Kidney (tissue), 14 donors: ENCODE data around the gene RXRA. TPM values are rescaled to one million over a fixed set of nuclear protein-coding genes. Genes with fewer than 3 reads are reported as not detected.

ENCODE experiments used
- DNase-seq, 5 donors: peaks; one replicate each; pipeline ENCODE4 v3.0.0-alpha.2; 2013 to 2020
- FAIRE-seq: peaks from 2 replicates; lab custom pipeline; 2012; peaks lifted over from hg19 to GRCh38; lab: Jason Lieb, UNC
- H3K27ac ChIP-seq, 2 donors: one replicate each; pipeline ENCODE4 v1.7.0; 2013; ENCODE audit warnings: low read depth in 2 of 2, low read length in 2 of 2, inconsistent platforms in 1 of 2
- H3K27me3 ChIP-seq: one replicate; pipeline ENCODE4 v1.7.1; 2013; ENCODE audit warnings: low read length, inconsistent platforms; ENCODE audit not compliant: control insufficient read depth, insufficient read depth
- H3K36me3 ChIP-seq, 3 donors: one replicate each; pipeline versions ENCODE4 v1.7.0 to v1.7.1; 2013; ENCODE audit warnings: low read length in 3 of 3, control low read depth in 1 of 3, inconsistent platforms in 1 of 3; ENCODE audit not compliant: insufficient read depth in 3 of 3, control insufficient read depth in 2 of 3
- H3K4me1 ChIP-seq, 3 donors: one replicate each; pipeline versions ENCODE4 v1.7.0 to v1.7.1; 2013; ENCODE audit warnings: low read length in 3 of 3, inconsistent platforms in 1 of 3, low read depth in 1 of 3; ENCODE audit not compliant: control insufficient read depth in 2 of 3, insufficient read depth in 2 of 3
- H3K4me3 ChIP-seq, 3 donors: one replicate each; pipeline versions ENCODE4 v1.7.0 to v1.8.1; 2013; ENCODE audit warnings: low read length in 3 of 3, control low read depth in 1 of 3, inconsistent platforms in 1 of 3
- H3K9ac ChIP-seq, 3 donors: one replicate each; pipeline versions ENCODE4 v1.7.0 to v1.7.1; 2013; ENCODE audit warnings: low read length in 3 of 3, control low read depth in 1 of 3, inconsistent platforms in 1 of 3
- H3K9me3 ChIP-seq, 3 donors: one replicate each; pipeline versions ENCODE4 v1.7.0 to v1.7.1; 2013; ENCODE audit warnings: low read length in 3 of 3, control low read depth in 1 of 3, inconsistent platforms in 1 of 3; ENCODE audit not compliant: control insufficient read depth in 2 of 3, insufficient read depth in 1 of 3
- intact Hi-C: fragments of 100-400 bp; cut with DNase I; formaldehyde crosslinking; loops from one replicate; pipeline ENCODE4 v1.11.1; 2022
- polyA plus RNA-seq: library from polyadenylated mRNA; stranded (reverse); fragments of 350-450 nt; fragmentation: Illumina TruSeq; extraction: RNeasy Lipid Tissue Mini Kit (QIAGEN cat#74804); gene quantifications from one replicate; pipeline ENCODE4 v1.2.3, GENCODE V29; 2014; ENCODE audit warnings: low read depth, low replicate concordance; ENCODE audit not compliant: insufficient read depth
- total RNA-seq: library from RNA; stranded (reverse); fragmentation: NEBNext Ultra II Directional; extraction: Animal tissue kit (Norgen Biotek cat#: 25700); gene quantifications from one replicate; pipeline ENCODE4 v1.2.1, GENCODE V29; 2021
- TF ChIP-seq, protein P1 (sequence below): IDR thresholded peaks from 3 replicates; pipeline ENCODE4 v1.5.1; 2012; ENCODE audit warnings: mild to moderate bottlenecking, moderate library complexity, borderline replicate concordance; ENCODE audit not compliant: insufficient read depth; ENCODE audit errors: extremely low read depth
- donor health status: control.
- donor health status: control.
- donor health status: control.
- donor health status: control.
- donor health status: control.
- donor health status: DM: yes; HTN: yes; CAD: no.
- donor health status: Normal renal cell carcinoma (clear cell type).

RXRA gene
- total and polyA plus RNA-seq, 2 donors from 2014 or later: 24.0 to 49.5 TPM

GRCh38 chr9:134360180-134360759 is 34.0 kb downstream of the RXRA start:
- DNase-seq: no peak
- Histone ChIP-seq H3K27me3 (no peaks in the 10 kb centered on the region), H3K27ac (no peak overlapping the region), H3K36me3 (no peaks in the 10 kb centered on the region), H3K4me1 (peaks cover 0 to 66% (median 19%) of the 10 kb centered on the region in 3 donors), H3K9me3 (no peaks in the 10 kb centered on the region), H3K9ac (no peak overlapping the region), H3K4me3 (no peak overlapping the region)
- no peak for FAIRE-seq
- intact Hi-C loops: no loop called here
- TF ChIP-seq, protein P1, sequence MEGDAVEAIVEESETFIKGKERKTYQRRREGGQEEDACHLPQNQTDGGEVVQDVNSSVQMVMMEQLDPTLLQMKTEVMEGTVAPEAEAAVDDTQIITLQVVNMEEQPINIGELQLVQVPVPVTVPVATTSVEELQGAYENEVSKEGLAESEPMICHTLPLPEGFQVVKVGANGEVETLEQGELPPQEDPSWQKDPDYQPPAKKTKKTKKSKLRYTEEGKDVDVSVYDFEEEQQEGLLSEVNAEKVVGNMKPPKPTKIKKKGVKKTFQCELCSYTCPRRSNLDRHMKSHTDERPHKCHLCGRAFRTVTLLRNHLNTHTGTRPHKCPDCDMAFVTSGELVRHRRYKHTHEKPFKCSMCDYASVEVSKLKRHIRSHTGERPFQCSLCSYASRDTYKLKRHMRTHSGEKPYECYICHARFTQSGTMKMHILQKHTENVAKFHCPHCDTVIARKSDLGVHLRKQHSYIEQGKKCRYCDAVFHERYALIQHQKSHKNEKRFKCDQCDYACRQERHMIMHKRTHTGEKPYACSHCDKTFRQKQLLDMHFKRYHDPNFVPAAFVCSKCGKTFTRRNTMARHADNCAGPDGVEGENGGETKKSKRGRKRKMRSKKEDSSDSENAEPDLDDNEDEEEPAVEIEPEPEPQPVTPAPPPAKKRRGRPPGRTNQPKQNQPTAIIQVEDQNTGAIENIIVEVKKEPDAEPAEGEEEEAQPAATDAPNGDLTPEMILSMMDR: no peak

DNA sequence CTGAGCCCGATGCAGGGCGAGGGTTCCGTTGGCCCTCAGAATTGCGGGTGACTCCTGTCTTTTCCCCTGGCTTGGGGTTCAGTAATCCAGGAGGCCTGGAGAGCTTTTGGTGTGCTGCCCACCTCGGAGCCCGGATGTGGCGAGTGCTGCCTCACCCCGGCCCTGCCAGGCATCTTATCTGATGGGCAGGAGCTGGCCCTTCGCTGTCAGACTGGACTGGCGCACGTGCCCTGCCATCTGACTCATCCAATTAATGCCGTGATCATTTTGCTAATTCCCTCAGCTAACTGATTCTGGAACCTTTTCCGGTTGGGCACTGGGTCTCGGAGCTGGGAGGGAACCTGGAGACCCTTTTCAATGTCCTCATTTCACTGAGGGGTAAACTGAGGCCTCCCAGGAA is 34.6 kb downstream of the RXRA start:
- FAIRE-seq (no peak), DNase-seq (no peak)
- Histone ChIP-seq H3K4me3 (no peak overlapping the region), H3K27ac (peak overlapping the region in 1 of 2 donors; percentile 22), H3K9ac (no peak overlapping the region), H3K9me3 (no peaks in the 10 kb centered on the region), H3K27me3 (no peaks in the 10 kb centered on the region), H3K36me3 (no peaks in the 10 kb centered on the region), H3K4me1 (peaks cover 0 to 68% (median 24%) of the 10 kb centered on the region in 3 donors)
- TF ChIP-seq, protein P1: no peak
- intact Hi-C loops: no loop called here

- peaks cover 0 to 69% (median 22%) of the 10 kb centered on the region in 3 donors for H3K4me1 ChIP-seq
- no peaks in the 10 kb centered on the region for H3K27me3 ChIP-seq
- H3K27ac ChIP-seq: peak overlapping the region in 1 of 2 donors; percentile 22
- DNase-seq (no peak), FAIRE-seq (no peak)
- H3K9me3 ChIP-seq: no peaks in the 10 kb centered on the region
- intact Hi-C loops: no loop called here
- no peaks in the 10 kb centered on the region for H3K36me3 ChIP-seq
- TF ChIP-seq, protein P1: no peak
- no peak overlapping the region for H3K4me3 ChIP-seq
- no peak overlapping the region for H3K9ac ChIP-seq
Measured at GRCh38 chr9:134361426-134361825, 35.2 kb downstream of the RXRA start.
